ENCODE measurements around the gene PDHB. TPM values are rescaled to one million over a fixed set of nuclear protein-coding genes. Genes with fewer than 3 reads are reported as not detected.
A peak's percentile ranks its signal among the peaks of the same experiment; 100 is the strongest.

The PDHB gene
- total and polyA plus RNA-seq, 2 of the 13 experiments (the other 11 are each of a cell fraction or from before 2014, with no cell fraction given): 108 to 153 TPM

DNA sequence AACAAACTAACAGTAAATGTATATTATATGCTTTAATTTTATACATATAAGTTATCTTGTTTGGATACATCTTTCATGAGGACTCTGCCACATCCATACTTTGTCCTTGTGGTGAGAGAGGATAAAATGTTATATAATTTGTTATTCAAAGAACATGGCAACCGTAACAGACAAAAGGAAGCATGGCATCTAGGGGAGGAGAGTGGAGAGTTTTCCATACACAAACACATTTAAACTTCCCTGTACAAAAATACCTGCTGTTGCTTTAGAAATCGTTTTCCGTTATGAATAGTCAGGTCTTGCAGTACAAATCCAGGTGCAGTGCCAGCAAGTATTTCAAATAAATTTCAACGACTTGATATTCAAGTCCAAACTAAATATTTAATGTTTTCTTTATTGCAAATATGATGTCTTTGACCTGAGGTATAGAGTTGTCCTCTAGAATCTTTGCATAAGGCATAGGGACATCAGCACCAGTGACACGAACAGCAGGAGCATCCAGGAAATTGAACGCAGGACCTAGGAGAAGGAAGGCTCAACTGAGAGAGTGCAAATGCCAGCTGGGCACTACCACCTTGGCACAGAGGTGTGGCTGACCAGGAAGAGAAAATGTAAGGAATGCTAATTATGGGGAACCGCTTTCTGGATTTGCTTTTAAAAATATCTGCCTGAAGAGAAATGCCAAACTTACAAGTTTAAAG is 5.8 kb downstream of the PDHB start:
- H3K27me3 ChIP-seq (ENCODE audit: control insufficient read depth in 1 of 2, insufficient read depth in 2 of 2, low read length in 2 of 2): no peaks in the 10 kb centered on the region; a peak in 1 of 5 replicates
- no peak overlapping the region for H3K4me3 ChIP-seq (replicated peaks in 1 of 3; ENCODE audit: insufficient read depth in 1 of 3, low read depth in 2 of 3, low read length in 3 of 3)
- H3K79me2 ChIP-seq (ENCODE audit: insufficient read depth, low read length): peaks cover 12% of the 10 kb centered on the region
- intact Hi-C loops (cut with micrococcal nuclease; ENCODE audit: unreplicated experiment) (no loop called here), in situ Hi-C loops (cut with HindIII; ENCODE audit: extremely low pct_ligation_motif_present, low pct_unique_long_range_greater_than_20kb) (no loop called here)
- no peaks in the 10 kb centered on the region for H4K20me1 ChIP-seq (ENCODE audit: insufficient read depth, low read length)
- CTCF ChIA-PET (ENCODE audit: low intra/inter-chr PET ratio, low total read pairs): no interaction called here
- no peak for DNase-seq (ENCODE audit: low spot score)
- no peaks in the 10 kb centered on the region for H3K9me3 ChIP-seq (ENCODE audit: low read length)
- peaks cover 12 to 64% of the 10 kb centered on the region in 2 experiments for H3K36me3 ChIP-seq (replicated peaks in 1 of 2; ENCODE audit: control insufficient read depth in 1 of 2, insufficient read depth in 2 of 2, low read length in 2 of 2)
- POLR2A ChIA-PET: no interaction called here
- WGBS (ENCODE audit: low lambda C conversion rate): 84% methylated on average over 7 of the region's 7 CpGs
- no peak overlapping the region for H2AFZ ChIP-seq (ENCODE audit: low read length)
- no peak for ATAC-seq
- no peak overlapping the region for H3K9ac ChIP-seq (ENCODE audit: insufficient read depth, low read depth, low read length)
- BruUV-seq (replicated peaks): no TSS peak
- H3K27ac ChIP-seq (ENCODE audit: extremely low read length, insufficient read depth, low read length): no peak overlapping the region
- no peak overlapping the region for H3K4me2 ChIP-seq (ENCODE audit: low read depth, low read length)
- no peak for TF ChIP-seq ZNF713 (CRISPR knock-in tag; IDR thresholded peaks at IDR 0.05)
- 0 out of 2 replicates have a peak, but pooled peaks have one; percentile 28 for TF ChIP-seq RBFOX2 (IDR thresholded peaks at IDR 0.05; ENCODE audit: low read depth, low read length)
- TF ChIP-seq ZSCAN9 (CRISPR knock-in tag; IDR thresholded peaks at IDR 0.05; ENCODE audit: borderline replicate concordance): no peak
- TF ChIP-seq, protein P1, sequence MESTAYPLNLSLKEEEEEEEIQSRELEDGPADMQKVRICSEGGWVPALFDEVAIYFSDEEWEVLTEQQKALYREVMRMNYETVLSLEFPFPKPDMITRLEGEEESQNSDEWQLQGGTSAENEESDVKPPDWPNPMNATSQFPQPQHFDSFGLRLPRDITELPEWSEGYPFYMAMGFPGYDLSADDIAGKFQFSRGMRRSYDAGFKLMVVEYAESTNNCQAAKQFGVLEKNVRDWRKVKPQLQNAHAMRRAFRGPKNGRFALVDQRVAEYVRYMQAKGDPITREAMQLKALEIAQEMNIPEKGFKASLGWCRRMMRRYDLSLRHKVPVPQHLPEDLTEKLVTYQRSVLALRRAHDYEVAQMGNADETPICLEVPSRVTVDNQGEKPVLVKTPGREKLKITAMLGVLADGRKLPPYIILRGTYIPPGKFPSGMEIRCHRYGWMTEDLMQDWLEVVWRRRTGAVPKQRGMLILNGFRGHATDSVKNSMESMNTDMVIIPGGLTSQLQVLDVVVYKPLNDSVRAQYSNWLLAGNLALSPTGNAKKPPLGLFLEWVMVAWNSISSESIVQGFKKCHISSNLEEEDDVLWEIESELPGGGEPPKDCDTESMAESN (CRISPR knock-in tag; conservative IDR thresholded peaks at IDR 0.05): no peak
- no peak for TF ChIP-seq ZNF552 (CRISPR knock-in tag; IDR thresholded peaks at IDR 0.05; ENCODE audit: borderline replicate concordance)
- peaks cover 22% of the 10 kb centered on the region for H3K4me1 ChIP-seq (ENCODE audit: insufficient read depth, low read length)
- no peak for FAIRE-seq

GRCh38 chr3:58425782-58426181 is 7.8 kb downstream of the PDHB start:
- Histone ChIP-seq H3K27me3 (ENCODE audit: control insufficient read depth in 1 of 2, insufficient read depth in 2 of 2, low read length in 2 of 2) (no peaks in the 10 kb centered on the region), H3K4me1 (ENCODE audit: insufficient read depth, low read length) (peaks cover 14% of the 10 kb centered on the region), H3K36me3 (replicated peaks in 1 of 2; ENCODE audit: control insufficient read depth in 1 of 2, insufficient read depth in 2 of 2, low read length in 2 of 2) (peaks cover 14 to 56% of the 10 kb centered on the region in 2 experiments), H3K9ac (ENCODE audit: insufficient read depth, low read depth, low read length) (no peak overlapping the region), H3K79me2 (ENCODE audit: insufficient read depth, low read length) (no peaks in the 10 kb centered on the region), H3K4me3 (replicated peaks in 1 of 3; ENCODE audit: insufficient read depth in 1 of 3, low read depth in 2 of 3, low read length in 3 of 3) (no peak overlapping the region), H3K27ac (ENCODE audit: extremely low read length, insufficient read depth, low read length) (no peak overlapping the region), H2AFZ (ENCODE audit: low read length) (no peak overlapping the region), H3K4me2 (ENCODE audit: low read depth, low read length) (no peak overlapping the region), H4K20me1 (ENCODE audit: insufficient read depth, low read length) (no peaks in the 10 kb centered on the region), H3K9me3 (ENCODE audit: low read length) (no peaks in the 10 kb centered on the region)
- WGBS (ENCODE audit: low lambda C conversion rate): 86% methylated on average over 2 of the region's 2 CpGs
- BruUV-seq (replicated peaks): TSS peak; percentile 3
- DNase-seq (ENCODE audit: low spot score) (no peak), FAIRE-seq (no peak), ATAC-seq (no peak)
- in situ Hi-C loops (cut with HindIII; ENCODE audit: extremely low pct_ligation_motif_present, low pct_unique_long_range_greater_than_20kb) (no loop called here), intact Hi-C loops (cut with micrococcal nuclease; ENCODE audit: unreplicated experiment) (no loop called here)
- CTCF ChIA-PET (ENCODE audit: low intra/inter-chr PET ratio, low total read pairs): no interaction called here
- POLR2A ChIA-PET: interaction anchor here (1.3 to 2.2 kb wide), 4 partner anchors 7 to 120 kb away, joined by 3 to 7 read pairs (median 5); partner anchors contain the start of genes HTD2 and RPP14
- peak; percentile 51 to 70; a peak in 3 of 4 replicates for TF ChIP-seq MAFK (conservative IDR thresholded peaks at IDR 0.05 in 1 of 2, IDR thresholded peaks at IDR 0.05 in 1 of 2; ENCODE audit: low read length in 2 of 2)
- TF ChIP-seq ZNF768 (CRISPR knock-in tag; IDR thresholded peaks at IDR 0.05): no peak
- TF ChIP-seq MAFF (IDR thresholded peaks at IDR 0.05; ENCODE audit: low read depth, low read length): peak; percentile 50; the same call in 1 of the 2 replicates
- TF ChIP-seq HBP1 (CRISPR knock-in tag; IDR thresholded peaks at IDR 0.05; ENCODE audit: low read depth): no peak
- no peak for TF ChIP-seq ZSCAN5A (CRISPR knock-in tag; IDR thresholded peaks at IDR 0.05; ENCODE audit: borderline replicate concordance)
- TF ChIP-seq ZNF790 (CRISPR knock-in tag; IDR thresholded peaks at IDR 0.05; ENCODE audit: borderline replicate concordance): no peak
- TF ChIP-seq ETV5 (CRISPR knock-in tag; IDR thresholded peaks at IDR 0.05; ENCODE audit: borderline replicate concordance): no peak
- TF ChIP-seq TBL1XR1 (IDR thresholded peaks at IDR 0.05; ENCODE audit: borderline replicate concordance, low read length, partially characterized antibody): no peak

Measured in HepG2 (cell line).